Right lobe of liver (tissue), 4 donors: ENCODE measurements around the gene TMEM30A.

ENCODE experiments used
- CTCF ChIP-seq, 4 donors: fragments of 200-600 bp in 3 of 4; fragments of 450-650 bp in 1 of 4; IDR thresholded peaks; one replicate each; pipeline versions ENCODE4 v1.5.1 to v1.8.0; 2016 to 2022; ENCODE audit warnings: antibody characterized with exemption in 4 of 4, mild to moderate bottlenecking in 2 of 4
- POLR2A ChIP-seq: fragments of 450-650 bp; IDR thresholded peaks from one replicate; pipeline ENCODE4 v1.6.1; 2017; ENCODE audit warnings: antibody characterized with exemption, mild to moderate bottlenecking
- donor health status: DM: no; HTN: no; CAD: no.
- donor health status: DM: no; HTN: no; CAD: no.
- donor health status: DM: no; HTN: yes; CAD: no.

GRCh38 chr6:75210885-75211739 is 73.5 kb downstream of the TMEM30A start:
- peak; percentile 72 to 88 (median 82) for TF ChIP-seq CTCF (IDR thresholded peaks at IDR 0.05)
- no peak for TF ChIP-seq POLR2A
